Limb (tissue), 2 donors: ENCODE measurements around the gene CTBP1.

Experiments used
- DNase-seq, 2 donors: peaks; one replicate each; pipeline ENCODE4 v3.0.0-alpha.2; 2016; ENCODE audit errors: extremely low spot score in 2 of 2

Gene CTBP1

DNA sequence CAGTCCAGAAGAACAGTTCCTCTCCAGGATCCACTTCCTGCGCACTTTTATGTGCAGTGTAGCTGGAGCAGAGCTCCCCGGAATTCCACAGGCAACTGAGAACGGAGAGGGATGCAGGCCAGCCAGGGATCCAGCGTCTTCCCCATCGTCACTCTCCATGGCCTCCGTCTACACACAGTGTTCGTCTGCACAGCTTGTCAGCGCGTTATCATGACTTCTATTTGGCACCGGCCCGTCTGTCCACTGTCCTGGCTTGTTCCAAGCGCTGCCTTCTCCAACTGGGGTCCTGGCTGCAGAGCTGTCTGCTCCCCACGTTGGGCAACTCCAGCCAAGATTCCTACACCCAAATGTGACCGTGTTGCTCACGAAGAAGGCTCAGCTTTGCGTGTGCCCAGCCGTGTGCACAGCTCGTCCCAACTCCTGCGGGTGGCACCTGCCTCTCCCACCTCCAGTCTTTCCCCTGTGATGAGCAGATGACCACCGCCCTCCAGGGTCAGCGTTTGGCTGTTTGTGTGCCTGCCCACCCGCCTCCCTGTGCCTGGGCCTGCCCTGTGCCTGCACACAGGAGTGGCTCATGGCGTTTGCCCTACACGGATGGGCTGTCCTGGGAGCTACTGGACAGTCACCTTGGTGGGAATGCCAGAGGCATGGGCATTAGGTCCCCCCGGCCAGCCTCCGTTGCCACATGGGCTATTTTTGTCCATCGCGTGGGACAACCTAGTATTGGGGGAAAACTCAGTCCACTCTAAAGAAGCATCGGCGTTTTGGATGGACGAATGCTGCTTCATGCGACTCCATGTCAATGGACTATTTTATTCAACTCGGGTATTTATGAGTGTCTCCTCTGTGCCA, 2.2 kb upstream of the CTBP1 start:
- no peak for DNase-seq

DNA sequence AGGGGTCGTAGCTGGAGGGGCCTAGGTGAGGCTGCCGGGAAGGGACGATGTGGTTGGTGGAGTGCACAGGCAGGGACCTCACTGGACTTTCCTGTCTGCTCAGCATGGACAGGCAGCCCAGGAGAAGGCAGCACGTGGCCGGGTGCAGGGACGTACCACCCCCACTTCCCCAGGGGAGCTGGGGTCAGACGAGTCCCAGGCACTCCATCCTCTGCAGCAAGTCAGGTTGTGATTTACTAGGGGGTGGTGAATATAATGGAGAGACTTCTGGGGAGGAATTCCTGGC, 1.5 kb upstream of the CTBP1 start:
- DNase-seq = no peak

GRCh38 chr4:1249731-1250526, 999 bp upstream of the CTBP1 start:
- DNase-seq = peak in 1 of 2 donors; percentile 35

- peak; percentile 88 to 91 for DNase-seq
Observed at GRCh38 chr4:1249148-1249730, 309 bp upstream of the CTBP1 start.

GRCh38 chr4:1247864-1248244, 1.1 kb downstream of the CTBP1 start:
- no peak for DNase-seq

DNA sequence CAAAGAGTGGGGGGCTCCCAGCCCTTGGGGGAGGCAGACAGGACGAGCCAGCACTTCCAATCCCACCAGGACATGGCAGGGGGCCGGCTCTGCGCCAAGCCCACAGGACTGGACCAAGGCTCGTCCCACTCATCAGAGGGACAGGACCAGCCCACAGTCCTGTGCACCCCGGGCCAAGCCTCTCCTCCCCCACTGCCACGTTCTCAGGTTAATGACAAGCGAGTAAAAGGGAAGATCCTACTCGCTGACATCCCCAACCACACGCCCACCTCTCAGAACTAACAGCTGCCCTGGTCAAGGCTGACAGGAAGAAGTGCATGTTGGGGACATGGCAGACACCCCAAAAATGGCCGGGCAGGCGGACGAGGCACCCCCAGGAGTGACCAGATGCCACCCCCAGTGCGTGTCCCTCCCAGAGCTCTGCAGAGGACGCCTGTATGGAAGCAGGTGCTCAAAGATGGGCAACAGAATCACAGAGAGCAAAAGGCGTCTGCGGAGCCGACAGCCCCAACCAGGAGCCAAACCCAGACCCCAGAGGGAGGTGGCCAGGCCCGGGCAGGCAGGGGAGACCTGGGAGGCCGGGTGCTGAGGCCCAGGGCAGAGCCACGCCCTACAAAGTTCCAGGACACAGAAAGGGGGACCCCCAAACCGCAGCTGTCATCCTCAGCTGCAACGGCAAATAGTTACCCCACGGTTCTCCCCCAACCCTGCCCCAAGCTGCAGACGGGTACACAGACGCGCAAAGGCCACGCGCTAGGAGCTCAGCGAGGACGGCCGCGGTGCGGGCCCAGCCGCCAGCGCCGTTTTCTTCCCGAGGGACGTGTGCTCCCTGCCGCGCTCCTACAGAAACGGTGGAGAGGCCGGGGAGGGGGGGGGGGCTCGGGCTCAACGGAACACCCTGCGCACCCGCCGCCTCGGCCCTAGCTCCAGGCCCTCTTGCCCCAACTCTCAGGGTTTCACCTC, 1.7 kb downstream of the CTBP1 start:
- peak in 1 of 2 donors; percentile 31 for DNase-seq

- peak in 1 of 2 donors; percentile 31 for DNase-seq
Observed at GRCh38 chr4:1246111-1246881, 2.6 kb downstream of the CTBP1 start.

GRCh38 chr4:1245481-1246051, 3.4 kb downstream of the CTBP1 start:
- no peak for DNase-seq

DNA sequence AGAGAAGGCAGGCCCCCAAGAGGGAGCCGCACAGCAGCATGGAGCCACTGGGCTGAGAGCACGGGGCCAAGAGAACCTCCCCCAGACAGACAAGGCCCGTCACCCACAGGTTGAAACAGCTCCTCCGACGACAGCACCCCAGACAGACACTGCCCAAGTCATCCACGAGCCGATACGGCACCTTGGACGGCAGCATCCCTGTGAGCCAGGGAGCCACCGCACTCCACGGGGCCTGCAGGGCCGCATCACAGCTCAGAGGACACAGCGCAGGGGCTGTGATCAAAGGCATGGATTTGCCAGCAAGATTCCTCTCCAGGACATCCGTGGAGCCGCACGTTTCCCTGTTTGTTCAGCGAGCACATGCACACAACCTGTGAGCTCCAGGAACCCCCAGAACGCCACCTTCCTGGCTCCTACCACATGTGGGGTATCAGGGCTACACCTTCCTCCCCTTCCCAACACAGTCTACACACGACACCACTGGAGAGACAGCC, 3.9 kb downstream of the CTBP1 start:
- DNase-seq = no peak

GRCh38 chr4:1244081-1244977, 4.6 kb downstream of the CTBP1 start:
- peak in 1 of 2 donors; percentile 27 for DNase-seq

DNA sequence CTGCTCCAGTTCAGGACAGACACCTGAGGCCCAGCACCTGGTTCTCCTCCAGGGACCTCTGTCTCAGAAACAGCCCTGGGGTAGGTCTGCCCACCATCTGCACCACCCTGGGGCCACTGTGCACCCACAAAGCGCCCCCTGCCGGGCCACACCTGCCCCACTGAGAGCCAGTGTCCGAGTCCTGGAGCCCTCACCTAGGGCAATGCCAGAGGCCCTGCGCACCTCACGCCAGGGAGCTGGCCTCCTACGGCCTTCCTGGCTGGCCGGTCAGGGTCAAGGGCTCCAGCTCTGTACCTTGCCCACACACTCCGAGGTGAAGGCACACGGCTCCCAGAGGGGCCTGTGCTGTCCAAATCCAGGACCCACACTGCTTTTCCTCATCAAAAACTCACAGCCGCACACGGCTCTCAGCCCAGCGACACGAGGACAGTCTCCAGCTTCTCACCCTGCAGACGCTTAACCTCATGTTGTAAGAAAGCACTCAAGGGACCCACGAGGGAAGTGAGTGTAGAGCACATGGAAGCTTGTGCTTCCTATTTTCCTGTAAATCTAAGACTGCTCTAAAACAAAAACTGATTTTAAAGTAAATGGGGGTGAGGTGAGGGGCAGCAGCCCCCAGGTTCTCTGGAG, 5.4 kb downstream of the CTBP1 start:
- no peak for DNase-seq

- no peak for DNase-seq
Observed at GRCh38 chr4:1242506-1243450, 6.2 kb downstream of the CTBP1 start.

DNA sequence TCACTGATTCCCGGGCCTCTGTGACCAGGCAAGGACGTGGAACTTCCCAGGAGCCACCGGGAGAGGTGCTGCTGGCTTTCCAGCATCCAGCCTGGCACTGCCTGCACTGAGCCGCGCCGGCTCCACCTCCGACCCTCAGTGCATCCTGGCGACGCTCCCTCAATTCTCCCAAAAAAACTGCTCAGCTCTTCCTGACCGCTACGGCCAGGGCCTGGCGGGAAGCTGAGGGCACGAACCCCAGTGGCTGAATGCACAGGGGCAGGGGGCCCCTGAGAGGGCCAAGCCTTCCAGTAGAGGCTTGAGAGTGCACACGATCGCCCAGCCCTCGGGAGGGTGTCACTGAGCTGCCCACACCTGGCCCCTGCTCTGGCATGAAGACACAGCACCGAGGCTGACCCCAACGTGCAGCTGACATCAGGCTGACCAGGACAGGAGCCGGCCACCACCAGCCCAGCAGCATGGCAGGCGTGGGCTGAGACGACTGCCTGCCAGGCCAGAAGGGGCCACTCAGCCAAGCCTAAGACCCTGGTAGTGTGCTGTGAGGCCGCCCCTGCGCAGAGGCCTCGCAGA, 6.9 kb downstream of the CTBP1 start:
- no peak for DNase-seq

DNA sequence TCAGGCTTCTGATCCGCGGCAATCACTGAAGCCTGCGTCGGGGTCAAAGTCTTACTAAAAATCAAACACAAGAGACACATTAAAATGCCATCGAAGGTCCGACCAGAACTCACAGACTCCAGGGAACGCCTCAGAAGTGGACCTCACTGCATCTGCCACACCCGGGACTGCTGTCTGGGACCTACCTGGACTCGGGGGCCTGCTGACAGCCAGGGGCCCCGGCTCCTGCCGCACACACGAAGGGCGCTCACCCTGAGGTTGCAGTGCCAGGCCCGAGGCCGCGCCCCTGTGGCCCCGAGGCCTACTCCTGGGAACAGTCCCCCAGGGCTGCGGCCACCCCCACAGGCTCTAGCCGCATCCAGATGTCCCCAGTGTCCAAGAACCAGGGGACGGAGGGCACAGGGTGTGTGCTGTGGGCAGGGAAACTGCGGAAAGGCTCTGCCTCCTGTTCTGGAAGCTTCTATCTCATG, 7.4 kb downstream of the CTBP1 start:
- DNase-seq = peak in 1 of 2 donors; percentile 24

DNA sequence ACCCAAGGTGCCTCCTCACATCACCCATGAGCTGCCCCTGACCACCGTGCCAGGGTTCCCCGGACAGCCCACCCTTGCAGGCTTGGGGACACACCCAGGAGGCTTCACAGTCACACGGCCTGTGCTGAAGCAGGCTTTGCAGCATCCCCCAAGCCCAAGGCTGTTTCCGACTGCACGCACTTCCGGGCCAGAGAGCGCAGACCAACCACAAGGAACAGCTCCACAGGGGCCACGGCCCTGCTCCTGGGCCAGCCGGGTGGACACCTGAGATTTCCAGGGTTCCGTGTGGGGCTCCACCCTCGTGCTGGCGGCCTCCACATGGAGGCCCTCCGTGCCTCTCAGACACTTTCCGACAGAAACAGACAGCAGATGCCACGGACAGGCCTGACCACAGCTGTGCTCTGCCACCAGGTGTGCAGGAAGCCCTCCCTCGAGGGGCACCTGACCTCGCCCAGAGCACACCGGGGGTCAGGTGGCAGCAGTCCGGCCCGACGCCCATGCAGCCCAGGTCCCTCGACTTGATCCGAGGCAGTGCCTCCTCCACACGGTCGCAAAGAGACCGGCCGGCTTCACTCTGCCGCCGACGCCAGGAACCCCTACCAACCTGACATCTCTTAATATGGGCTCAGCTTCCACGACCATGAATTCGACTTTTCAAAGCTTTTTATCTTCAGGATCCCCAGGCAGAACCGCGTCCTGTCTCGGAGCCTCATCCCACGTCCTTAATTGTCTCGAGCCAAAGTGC, 8.0 kb downstream of the CTBP1 start:
- peak in 1 of 2 donors; percentile 21 for DNase-seq

DNA sequence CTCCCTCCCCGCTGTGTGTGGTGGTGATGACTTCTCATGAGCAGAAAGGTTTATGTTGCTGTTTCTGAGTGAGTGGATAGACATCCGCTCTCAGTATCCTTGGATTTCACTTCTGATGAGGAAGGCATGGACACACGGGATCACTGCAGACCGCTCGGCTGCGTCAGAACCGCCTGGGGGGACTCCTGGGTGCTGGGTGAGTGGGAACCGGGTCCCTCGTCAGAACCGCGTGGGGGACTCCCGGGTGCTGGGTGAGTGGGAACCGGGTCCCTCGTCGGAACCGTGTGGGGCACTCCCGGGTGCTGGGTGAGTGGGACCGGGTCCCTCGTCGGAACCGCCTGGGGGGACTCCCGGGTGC, 9.0 kb downstream of the CTBP1 start:
- DNase-seq = no peak
